ENCODE measurements around the gene NKIRAS1.

Gene NKIRAS1

DNA sequence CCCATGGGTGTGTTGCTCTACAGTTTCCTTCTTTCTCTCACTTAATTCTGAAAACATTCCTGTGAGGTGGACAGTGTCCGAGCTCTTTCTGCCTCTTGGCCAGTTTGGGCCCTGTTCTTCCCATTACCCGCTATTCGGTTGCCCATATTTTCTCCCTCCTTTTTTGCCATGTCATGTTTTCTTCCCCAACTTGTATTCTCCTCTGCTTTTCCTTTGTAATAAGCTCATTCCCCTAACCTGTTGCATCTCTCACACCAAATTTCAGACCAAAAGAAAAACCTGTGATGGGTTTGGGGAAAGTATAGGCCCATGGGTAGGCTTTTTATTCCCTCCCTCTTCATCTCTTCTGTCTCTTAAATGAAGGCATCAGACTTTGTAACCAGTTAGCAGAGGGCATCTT lies 30.5 kb downstream of the NKIRAS1 start:
- Histone ChIP-seq H3F3A (ENCODE audit: insufficient read depth) (no peaks in the 10 kb centered on the region), H4K20me1 (ENCODE audit: low read depth, low read length) (no peaks in the 10 kb centered on the region), H3K9me3 (ENCODE audit: insufficient read depth, low read length) (no peaks in the 10 kb centered on the region), H3K27me3 (ENCODE audit: low read length) (no peaks in the 10 kb centered on the region), H3K79me2 (ENCODE audit: insufficient read depth, low read length) (no peaks in the 10 kb centered on the region), H3K9me2 (replicated peaks; ENCODE audit: insufficient read depth, low read length) (no peaks in the 10 kb centered on the region), H3K4me2 (ENCODE audit: low read depth, low read length, poor library complexity, severe bottlenecking) (no peak overlapping the region), H3K9ac (ENCODE audit: low read length) (no peak overlapping the region), H2AFZ (ENCODE audit: low read depth, low read length, severe bottlenecking) (no peak overlapping the region), H3K27ac (ENCODE audit: low read depth, low read length) (no peak overlapping the region), H3K4me3 (ENCODE audit: insufficient read depth, low read length, poor library complexity, severe bottlenecking) (no peak overlapping the region), H3K36me3 (ENCODE audit: low read length) (no peaks in the 10 kb centered on the region)
- TF ChIP-seq, protein P1, sequence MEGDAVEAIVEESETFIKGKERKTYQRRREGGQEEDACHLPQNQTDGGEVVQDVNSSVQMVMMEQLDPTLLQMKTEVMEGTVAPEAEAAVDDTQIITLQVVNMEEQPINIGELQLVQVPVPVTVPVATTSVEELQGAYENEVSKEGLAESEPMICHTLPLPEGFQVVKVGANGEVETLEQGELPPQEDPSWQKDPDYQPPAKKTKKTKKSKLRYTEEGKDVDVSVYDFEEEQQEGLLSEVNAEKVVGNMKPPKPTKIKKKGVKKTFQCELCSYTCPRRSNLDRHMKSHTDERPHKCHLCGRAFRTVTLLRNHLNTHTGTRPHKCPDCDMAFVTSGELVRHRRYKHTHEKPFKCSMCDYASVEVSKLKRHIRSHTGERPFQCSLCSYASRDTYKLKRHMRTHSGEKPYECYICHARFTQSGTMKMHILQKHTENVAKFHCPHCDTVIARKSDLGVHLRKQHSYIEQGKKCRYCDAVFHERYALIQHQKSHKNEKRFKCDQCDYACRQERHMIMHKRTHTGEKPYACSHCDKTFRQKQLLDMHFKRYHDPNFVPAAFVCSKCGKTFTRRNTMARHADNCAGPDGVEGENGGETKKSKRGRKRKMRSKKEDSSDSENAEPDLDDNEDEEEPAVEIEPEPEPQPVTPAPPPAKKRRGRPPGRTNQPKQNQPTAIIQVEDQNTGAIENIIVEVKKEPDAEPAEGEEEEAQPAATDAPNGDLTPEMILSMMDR (IDR thresholded peaks at IDR 0.05; ENCODE audit: insufficient read depth, low read length, poor library complexity, severe bottlenecking): no peak
- TF ChIP-seq EZH2phosphoT487 (conservative IDR thresholded peaks at IDR 0.05; ENCODE audit: low read length): no peak

- Histone ChIP-seq H3K79me2 (ENCODE audit: insufficient read depth, low read length) (no peaks in the 10 kb centered on the region), H3K27ac (ENCODE audit: low read depth, low read length) (no peak overlapping the region), H4K20me1 (ENCODE audit: low read depth, low read length) (peaks cover 2% of the 10 kb centered on the region; the same call in 1 of the 2 replicates)
These were observed 31.6 kb downstream of the NKIRAS1 start for GRCh38 chr3:23885210-23885609.

GRCh38 chr3:23884481-23884880 lies 32.3 kb downstream of the NKIRAS1 start:
- Histone ChIP-seq H3K9ac (ENCODE audit: low read length) (no peak overlapping the region), H3K79me2 (ENCODE audit: insufficient read depth, low read length) (no peaks in the 10 kb centered on the region), H4K20me1 (ENCODE audit: low read depth, low read length) (peaks cover 2% of the 10 kb centered on the region; the same call in 1 of the 2 replicates)

More at GRCh38 chr3:23885210-23885609, 31.6 kb downstream of the NKIRAS1 start:
- H3K4me3 ChIP-seq (ENCODE audit: insufficient read depth, low read length, poor library complexity, severe bottlenecking): no peak overlapping the region
- no peak overlapping the region for H3K9ac ChIP-seq (ENCODE audit: low read length)
- no peaks in the 10 kb centered on the region for H3K9me3 ChIP-seq (ENCODE audit: insufficient read depth, low read length)
- no peaks in the 10 kb centered on the region for H3F3A ChIP-seq (ENCODE audit: insufficient read depth)
- H3K27me3 ChIP-seq (ENCODE audit: low read length): no peaks in the 10 kb centered on the region
- no peak overlapping the region for H2AFZ ChIP-seq (ENCODE audit: low read depth, low read length, severe bottlenecking)
- no peaks in the 10 kb centered on the region for H3K9me2 ChIP-seq (replicated peaks; ENCODE audit: insufficient read depth, low read length)
- no peaks in the 10 kb centered on the region for H3K36me3 ChIP-seq (ENCODE audit: low read length)
- H3K4me2 ChIP-seq (ENCODE audit: low read depth, low read length, poor library complexity, severe bottlenecking): no peak overlapping the region
- TF ChIP-seq, protein P1 (IDR thresholded peaks at IDR 0.05; ENCODE audit: insufficient read depth, low read length, poor library complexity, severe bottlenecking): no peak

More at GRCh38 chr3:23884481-23884880, 32.3 kb downstream of the NKIRAS1 start:
- Histone ChIP-seq H3K9me3 (ENCODE audit: insufficient read depth, low read length) (no peaks in the 10 kb centered on the region), H3K27me3 (ENCODE audit: low read length) (no peaks in the 10 kb centered on the region), H3F3A (ENCODE audit: insufficient read depth) (no peaks in the 10 kb centered on the region), H3K4me2 (ENCODE audit: low read depth, low read length, poor library complexity, severe bottlenecking) (no peak overlapping the region), H3K9me2 (replicated peaks; ENCODE audit: insufficient read depth, low read length) (no peaks in the 10 kb centered on the region), H3K4me3 (ENCODE audit: insufficient read depth, low read length, poor library complexity, severe bottlenecking) (no peak overlapping the region), H3K27ac (ENCODE audit: low read depth, low read length) (no peak overlapping the region), H3K36me3 (ENCODE audit: low read length) (no peaks in the 10 kb centered on the region), H2AFZ (ENCODE audit: low read depth, low read length, severe bottlenecking) (no peak overlapping the region)
- no peak for TF ChIP-seq EZH2phosphoT487 (conservative IDR thresholded peaks at IDR 0.05; ENCODE audit: low read length)
- TF ChIP-seq, protein P1 (IDR thresholded peaks at IDR 0.05; ENCODE audit: insufficient read depth, low read length, poor library complexity, severe bottlenecking): no peak
